ENCODE results near the gene SMPX.

DNA sequence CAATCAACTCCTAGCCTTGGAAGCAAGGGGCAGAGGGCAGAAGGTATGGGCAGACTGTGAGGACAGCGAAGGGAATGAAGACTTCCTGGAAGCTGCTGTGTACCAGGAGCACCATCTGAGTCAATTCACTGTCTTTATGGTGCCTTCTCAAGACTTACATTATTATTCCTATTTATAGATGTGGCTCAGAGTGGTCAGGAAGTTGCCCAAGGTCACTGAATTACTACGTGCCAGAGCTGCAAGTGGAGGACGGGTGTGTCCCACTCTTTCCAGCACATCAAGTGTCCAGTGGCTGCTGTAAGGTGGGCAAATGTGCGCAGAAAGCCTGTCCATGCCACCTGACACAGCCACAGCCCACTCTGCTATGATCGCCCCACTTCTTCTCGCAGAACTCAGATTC, 32.0 kb downstream of the SMPX start:
- TF ChIP-seq, protein P1, sequence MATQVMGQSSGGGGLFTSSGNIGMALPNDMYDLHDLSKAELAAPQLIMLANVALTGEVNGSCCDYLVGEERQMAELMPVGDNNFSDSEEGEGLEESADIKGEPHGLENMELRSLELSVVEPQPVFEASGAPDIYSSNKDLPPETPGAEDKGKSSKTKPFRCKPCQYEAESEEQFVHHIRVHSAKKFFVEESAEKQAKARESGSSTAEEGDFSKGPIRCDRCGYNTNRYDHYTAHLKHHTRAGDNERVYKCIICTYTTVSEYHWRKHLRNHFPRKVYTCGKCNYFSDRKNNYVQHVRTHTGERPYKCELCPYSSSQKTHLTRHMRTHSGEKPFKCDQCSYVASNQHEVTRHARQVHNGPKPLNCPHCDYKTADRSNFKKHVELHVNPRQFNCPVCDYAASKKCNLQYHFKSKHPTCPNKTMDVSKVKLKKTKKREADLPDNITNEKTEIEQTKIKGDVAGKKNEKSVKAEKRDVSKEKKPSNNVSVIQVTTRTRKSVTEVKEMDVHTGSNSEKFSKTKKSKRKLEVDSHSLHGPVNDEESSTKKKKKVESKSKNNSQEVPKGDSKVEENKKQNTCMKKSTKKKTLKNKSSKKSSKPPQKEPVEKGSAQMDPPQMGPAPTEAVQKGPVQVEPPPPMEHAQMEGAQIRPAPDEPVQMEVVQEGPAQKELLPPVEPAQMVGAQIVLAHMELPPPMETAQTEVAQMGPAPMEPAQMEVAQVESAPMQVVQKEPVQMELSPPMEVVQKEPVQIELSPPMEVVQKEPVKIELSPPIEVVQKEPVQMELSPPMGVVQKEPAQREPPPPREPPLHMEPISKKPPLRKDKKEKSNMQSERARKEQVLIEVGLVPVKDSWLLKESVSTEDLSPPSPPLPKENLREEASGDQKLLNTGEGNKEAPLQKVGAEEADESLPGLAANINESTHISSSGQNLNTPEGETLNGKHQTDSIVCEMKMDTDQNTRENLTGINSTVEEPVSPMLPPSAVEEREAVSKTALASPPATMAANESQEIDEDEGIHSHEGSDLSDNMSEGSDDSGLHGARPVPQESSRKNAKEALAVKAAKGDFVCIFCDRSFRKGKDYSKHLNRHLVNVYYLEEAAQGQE (IDR thresholded peaks at IDR 0.05; ENCODE audit: insufficient read depth in 1 of 2, low read depth in 2 of 2, low read length in 2 of 2), result no peak
- TF ChIP-seq POLR2AphosphoS5 (IDR thresholded peaks at IDR 0.05; ENCODE audit: low read depth, low read length) (no peak), TAF1 (IDR thresholded peaks at IDR 0.05; ENCODE audit: borderline replicate concordance, insufficient read depth, low read length) (no peak)

All from PFSK-1 (cell line).